C4-2B (cell line): ENCODE results near the gene ETDB.
A peak's percentile ranks its signal among the peaks of the same experiment; 100 is the strongest.
"Not testable (repeated sequence)": the region's sequence is repeated elsewhere in the genome, so short reads cannot be mapped to it uniquely, and the experiment has no call there.

Experiments used
- H3K27ac ChIP-seq: fragments of 450-650 bp; 2 replicates; pipeline ENCODE4 v1.5.1; 2017
- ZFX ChIP-seq: fragments of 450-650 bp; IDR thresholded peaks from 2 replicates; pipeline ENCODE4 v1.6.1; 2017
- TF ChIP-seq, protein P1 (sequence below): fragments of 450-650 bp; conservative IDR thresholded peaks from 2 replicates; pipeline ENCODE4 v1.5.1; 2017; ENCODE audit warnings: mild to moderate bottlenecking

The ETDB gene

DNA sequence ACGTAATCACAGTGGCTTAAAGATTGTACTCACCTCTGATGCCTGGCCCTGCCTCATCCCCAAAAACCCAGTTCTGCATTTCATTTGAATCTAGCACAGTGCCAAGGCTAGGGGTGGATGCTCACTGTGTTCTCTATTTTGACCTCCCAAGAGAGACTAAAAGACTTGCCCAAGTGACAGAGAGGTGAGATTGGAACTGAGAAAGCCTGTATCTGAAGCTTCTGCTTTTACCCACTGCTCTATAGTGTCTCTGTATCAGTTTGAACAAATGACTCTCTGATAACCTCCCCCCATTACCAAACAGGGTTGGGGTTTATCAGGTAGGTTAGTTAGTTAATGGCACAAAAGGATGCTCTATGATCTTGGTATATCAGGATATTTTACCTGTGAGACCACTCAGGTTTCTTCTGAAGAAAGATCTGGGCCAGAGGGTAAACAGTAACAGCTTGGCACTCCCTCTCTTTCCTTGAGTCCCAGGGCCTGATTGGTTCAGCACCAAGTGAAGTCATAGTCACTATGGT lies at the start of gene ETDB:
Gene ETDB (minus strand): TSS at position 471 of the 521 bp plus-strand sequence. CDS start 1,265 bp downstream, outside the sequence.
- H3K27ac ChIP-seq: not testable (repeated sequence)

GRCh38 chrX:135169534-135169933 lies 49.2 kb upstream of the ETDB start:
- not testable (repeated sequence) for H3K27ac ChIP-seq

DNA sequence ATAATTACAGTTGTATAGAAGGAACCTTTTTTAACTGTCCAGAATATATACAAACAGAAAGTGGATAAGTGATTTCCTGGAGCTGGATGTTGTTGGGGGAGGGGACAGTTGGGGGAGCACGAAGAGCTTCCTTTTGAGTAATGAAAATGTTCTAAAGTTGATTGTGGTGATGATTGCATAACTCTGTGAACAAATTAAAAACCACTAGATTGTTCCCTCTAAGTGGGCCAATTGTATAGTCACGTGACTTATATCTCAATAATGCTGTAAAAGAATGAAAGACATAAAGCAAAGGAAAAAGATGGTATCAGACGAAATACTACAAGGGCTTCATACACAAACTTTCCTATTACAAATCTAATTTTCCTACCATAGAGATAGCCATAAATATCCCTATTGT lies 48.2 kb upstream of the ETDB start:
- TF ChIP-seq, protein P1, sequence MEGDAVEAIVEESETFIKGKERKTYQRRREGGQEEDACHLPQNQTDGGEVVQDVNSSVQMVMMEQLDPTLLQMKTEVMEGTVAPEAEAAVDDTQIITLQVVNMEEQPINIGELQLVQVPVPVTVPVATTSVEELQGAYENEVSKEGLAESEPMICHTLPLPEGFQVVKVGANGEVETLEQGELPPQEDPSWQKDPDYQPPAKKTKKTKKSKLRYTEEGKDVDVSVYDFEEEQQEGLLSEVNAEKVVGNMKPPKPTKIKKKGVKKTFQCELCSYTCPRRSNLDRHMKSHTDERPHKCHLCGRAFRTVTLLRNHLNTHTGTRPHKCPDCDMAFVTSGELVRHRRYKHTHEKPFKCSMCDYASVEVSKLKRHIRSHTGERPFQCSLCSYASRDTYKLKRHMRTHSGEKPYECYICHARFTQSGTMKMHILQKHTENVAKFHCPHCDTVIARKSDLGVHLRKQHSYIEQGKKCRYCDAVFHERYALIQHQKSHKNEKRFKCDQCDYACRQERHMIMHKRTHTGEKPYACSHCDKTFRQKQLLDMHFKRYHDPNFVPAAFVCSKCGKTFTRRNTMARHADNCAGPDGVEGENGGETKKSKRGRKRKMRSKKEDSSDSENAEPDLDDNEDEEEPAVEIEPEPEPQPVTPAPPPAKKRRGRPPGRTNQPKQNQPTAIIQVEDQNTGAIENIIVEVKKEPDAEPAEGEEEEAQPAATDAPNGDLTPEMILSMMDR: no peak
- H3K27ac ChIP-seq: no peak overlapping the region

GRCh38 chrX:135154688-135155087 lies 34.4 kb upstream of the ETDB start:
- not testable (repeated sequence) for H3K27ac ChIP-seq

DNA sequence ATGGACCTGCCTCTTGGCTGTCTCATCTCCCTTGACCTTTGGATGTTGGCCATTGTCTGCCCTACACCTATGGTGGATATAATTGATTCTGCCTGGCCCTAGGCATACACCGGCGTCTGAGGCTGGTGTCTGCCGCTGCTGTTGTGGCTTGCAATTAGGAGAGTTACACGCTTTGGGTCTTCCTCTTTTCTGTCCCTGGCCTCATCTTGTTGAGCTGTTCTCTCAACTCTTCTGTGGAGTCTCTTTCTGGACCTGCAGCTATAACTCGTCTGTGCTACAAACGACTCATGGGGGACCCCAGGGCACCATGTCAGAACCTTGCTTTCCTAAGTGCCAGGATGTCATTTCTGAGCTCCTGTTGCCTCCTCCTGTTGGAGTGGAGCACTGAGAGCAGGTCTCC lies 5.8 kb upstream of the ETDB start:
- not testable (repeated sequence) for H3K27ac ChIP-seq

DNA sequence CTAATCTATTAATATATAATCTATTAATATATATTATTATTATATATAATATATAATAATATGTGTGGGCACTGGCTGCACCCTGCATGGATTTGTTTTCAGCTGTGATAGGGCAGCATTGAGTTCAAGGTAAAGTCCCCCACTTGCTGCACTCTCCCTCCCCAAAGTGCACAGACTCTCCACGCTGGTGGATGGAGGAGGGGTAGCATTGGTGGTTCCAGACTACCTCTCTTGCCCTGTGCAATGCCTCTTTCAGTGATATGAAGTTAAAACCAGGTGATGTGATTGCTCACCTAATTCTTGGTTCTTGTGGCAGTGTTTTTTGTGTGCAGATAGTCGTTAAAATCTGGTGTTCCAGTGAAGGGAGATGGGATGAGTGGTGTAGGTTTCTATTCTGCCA lies 4.3 kb downstream of the ETDB start:
- not testable (repeated sequence) for H3K27ac ChIP-seq

GRCh38 chrX:135114392-135114791 lies 5.9 kb downstream of the ETDB start:
- TF ChIP-seq, protein P1: no peak
- no peak for TF ChIP-seq ZFX
- no peak overlapping the region for H3K27ac ChIP-seq

DNA sequence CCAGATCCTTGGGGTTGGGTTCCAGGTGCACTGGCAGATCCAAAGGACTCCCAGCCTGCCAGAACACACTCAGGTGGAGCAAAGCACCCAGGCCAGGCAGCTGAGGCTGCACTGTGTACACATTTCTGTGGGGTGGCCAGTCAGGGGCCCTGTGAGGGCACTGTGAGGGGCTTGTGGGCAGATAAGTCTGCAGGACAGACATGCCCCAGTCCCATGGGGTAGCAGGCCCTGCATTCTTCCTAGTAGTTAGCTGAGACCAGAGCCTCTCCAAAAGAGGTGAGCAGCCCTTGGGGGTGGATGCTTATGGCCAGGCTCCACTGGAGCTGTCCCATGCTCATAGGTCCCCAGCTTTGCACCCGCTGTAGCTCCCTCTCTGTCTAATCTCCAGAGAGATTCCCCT lies 7.6 kb downstream of the ETDB start:
- no peak overlapping the region; the same call in 1 of the 2 replicates for H3K27ac ChIP-seq
- no peak for TF ChIP-seq ZFX
- TF ChIP-seq, protein P1: no peak

DNA sequence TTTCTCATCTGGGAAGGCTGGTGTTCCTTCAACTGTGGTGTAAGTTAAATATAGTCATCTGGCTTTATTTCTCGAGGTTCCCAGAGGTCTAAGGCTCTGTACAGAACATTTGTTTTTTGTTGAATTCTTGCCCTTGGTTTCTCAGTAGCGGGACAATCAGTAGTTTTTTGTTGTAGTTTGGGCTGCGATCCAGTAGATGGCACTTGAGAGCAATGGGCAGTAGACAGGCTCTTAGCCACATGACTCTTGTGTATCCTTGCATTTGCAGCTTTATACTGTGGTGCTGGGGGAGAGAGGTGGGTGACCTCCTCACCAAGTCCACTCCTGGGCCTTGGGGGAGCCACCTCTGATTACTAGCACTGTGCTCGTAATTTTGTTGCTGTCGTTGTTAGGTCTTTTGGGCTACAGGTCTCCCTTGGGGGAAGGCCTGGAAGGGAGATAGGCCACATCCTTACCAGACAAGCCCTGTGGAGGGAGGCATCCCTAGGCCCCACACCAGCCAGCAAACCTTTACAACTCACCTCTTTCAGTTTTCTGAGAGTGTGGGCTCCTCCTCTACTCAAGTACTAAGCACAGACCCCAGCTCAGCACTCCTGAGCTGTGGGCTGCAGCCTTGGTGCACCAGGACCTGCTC lies 8.1 kb downstream of the ETDB start:
- no peak for TF ChIP-seq ZFX
- TF ChIP-seq, protein P1: peak; percentile 78
- H3K27ac ChIP-seq: no peak overlapping the region; the same call in 1 of the 2 replicates

- TF ChIP-seq, protein P1: no peak
- TF ChIP-seq ZFX: no peak
- no peak overlapping the region for H3K27ac ChIP-seq
These were observed 10.8 kb downstream of the ETDB start for GRCh38 chrX:135109554-135109953.
